ENCODE measurements around the gene RNU4-1. TPM values are rescaled to one million over a fixed set of nuclear protein-coding genes. Genes with fewer than 3 reads are reported as not detected.

The RNU4-1 gene
- total and polyA plus RNA-seq, 9 of the 15 experiments (the other 6 are each of a cell fraction or from before 2014, with no cell fraction given) = under 0.01 to 19,719 (median 3,563) TPM; not detected in 4

DNA sequence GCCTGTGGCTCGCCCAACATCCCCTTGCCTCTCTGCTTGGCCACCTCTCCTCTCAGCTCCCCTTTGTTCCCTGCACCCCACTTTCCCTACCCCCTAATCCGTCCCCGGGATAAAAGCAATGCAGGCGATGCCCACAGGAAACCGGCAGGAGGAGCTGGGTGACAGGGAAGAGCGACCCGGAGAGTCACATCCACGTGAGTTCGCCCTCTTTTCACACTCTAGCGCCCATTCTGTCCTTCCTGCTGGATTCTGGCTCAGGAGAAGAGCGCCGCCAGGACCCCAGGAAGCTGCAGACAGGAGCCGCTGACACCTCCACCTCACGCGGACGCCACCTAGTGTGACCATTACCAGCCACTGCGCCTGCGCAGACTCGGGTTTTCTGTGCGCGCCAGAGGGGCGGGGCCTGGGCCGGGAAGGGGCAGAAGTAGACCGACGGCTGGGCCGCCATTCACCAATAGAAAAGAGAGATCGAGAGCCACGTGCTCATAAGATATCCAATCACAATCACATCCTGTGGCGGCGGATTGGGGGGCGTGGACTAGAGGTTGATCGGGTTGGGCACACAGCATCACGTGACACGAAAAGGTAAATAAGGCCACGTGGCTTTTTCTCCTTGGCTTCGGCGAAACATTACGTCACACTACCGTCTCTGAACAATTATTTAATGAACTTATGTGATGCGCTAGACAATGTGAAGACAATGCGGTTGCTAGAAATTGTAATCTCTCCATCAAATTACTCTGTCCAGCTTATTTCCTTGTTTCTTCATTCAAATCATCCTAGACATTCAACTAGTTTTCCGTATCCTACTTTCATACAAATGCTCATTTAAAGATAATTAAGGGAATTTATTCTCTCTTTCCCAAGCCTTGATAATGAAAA is 24.4 kb upstream of the RNU4-1 start (continued):
- TF ChIP-seq HNRNPLL (IDR thresholded peaks at IDR 0.05; ENCODE audit: low read depth, low read length, poor library complexity, severe bottlenecking) (no peak), MEIS2 (IDR thresholded peaks at IDR 0.05; ENCODE audit: partially characterized antibody) (peak; percentile 87), ARID2 (IDR thresholded peaks at IDR 0.05) (0 out of 2 replicates have a peak, but pooled peaks have one; percentile 15), POLR2A (conservative IDR thresholded peaks at IDR 0.05) (peak; percentile 93), ZBTB1 (CRISPR knock-in tag; IDR thresholded peaks at IDR 0.05; ENCODE audit: borderline replicate concordance, low read depth) (0 out of 2 replicates have a peak, but pooled peaks have one; percentile 20), ZNF589 (CRISPR knock-in tag; IDR thresholded peaks at IDR 0.05; ENCODE audit: low read depth) (peak; percentile 84), ZKSCAN8 (CRISPR knock-in tag; IDR thresholded peaks at IDR 0.05) (no peak), RNF2 (IDR thresholded peaks at IDR 0.05) (peak; percentile 59; the same call in 1 of the 2 replicates), KAT7 (CRISPR knock-in tag; IDR thresholded peaks at IDR 0.05; ENCODE audit: borderline replicate concordance) (peak; percentile 60; the same call in 1 of the 2 replicates), CCNT2 (IDR thresholded peaks at IDR 0.05; ENCODE audit: borderline replicate concordance, extremely low read depth, insufficient read length, low read depth, low read length) (peak; percentile 44), EZH2 (IDR thresholded peaks at IDR 0.05; ENCODE audit: borderline replicate concordance, low read depth, low read length) (no peak), ZNF197 (CRISPR knock-in tag; IDR thresholded peaks at IDR 0.05; ENCODE audit: low read depth) (no peak; the same call in 1 of the 2 replicates), ZFX (CRISPR knock-in tag; IDR thresholded peaks at IDR 0.05) (peak; percentile 37), ZNF507 (tag; conservative IDR thresholded peaks at IDR 0.05) (no peak)
- TF ChIP-seq, protein P1, sequence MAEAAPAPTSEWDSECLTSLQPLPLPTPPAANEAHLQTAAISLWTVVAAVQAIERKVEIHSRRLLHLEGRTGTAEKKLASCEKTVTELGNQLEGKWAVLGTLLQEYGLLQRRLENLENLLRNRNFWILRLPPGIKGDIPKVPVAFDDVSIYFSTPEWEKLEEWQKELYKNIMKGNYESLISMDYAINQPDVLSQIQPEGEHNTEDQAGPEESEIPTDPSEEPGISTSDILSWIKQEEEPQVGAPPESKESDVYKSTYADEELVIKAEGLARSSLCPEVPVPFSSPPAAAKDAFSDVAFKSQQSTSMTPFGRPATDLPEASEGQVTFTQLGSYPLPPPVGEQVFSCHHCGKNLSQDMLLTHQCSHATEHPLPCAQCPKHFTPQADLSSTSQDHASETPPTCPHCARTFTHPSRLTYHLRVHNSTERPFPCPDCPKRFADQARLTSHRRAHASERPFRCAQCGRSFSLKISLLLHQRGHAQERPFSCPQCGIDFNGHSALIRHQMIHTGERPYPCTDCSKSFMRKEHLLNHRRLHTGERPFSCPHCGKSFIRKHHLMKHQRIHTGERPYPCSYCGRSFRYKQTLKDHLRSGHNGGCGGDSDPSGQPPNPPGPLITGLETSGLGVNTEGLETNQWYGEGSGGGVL (CRISPR knock-in tag; IDR thresholded peaks at IDR 0.05) = no peak
- TF ChIP-seq, protein P2, sequence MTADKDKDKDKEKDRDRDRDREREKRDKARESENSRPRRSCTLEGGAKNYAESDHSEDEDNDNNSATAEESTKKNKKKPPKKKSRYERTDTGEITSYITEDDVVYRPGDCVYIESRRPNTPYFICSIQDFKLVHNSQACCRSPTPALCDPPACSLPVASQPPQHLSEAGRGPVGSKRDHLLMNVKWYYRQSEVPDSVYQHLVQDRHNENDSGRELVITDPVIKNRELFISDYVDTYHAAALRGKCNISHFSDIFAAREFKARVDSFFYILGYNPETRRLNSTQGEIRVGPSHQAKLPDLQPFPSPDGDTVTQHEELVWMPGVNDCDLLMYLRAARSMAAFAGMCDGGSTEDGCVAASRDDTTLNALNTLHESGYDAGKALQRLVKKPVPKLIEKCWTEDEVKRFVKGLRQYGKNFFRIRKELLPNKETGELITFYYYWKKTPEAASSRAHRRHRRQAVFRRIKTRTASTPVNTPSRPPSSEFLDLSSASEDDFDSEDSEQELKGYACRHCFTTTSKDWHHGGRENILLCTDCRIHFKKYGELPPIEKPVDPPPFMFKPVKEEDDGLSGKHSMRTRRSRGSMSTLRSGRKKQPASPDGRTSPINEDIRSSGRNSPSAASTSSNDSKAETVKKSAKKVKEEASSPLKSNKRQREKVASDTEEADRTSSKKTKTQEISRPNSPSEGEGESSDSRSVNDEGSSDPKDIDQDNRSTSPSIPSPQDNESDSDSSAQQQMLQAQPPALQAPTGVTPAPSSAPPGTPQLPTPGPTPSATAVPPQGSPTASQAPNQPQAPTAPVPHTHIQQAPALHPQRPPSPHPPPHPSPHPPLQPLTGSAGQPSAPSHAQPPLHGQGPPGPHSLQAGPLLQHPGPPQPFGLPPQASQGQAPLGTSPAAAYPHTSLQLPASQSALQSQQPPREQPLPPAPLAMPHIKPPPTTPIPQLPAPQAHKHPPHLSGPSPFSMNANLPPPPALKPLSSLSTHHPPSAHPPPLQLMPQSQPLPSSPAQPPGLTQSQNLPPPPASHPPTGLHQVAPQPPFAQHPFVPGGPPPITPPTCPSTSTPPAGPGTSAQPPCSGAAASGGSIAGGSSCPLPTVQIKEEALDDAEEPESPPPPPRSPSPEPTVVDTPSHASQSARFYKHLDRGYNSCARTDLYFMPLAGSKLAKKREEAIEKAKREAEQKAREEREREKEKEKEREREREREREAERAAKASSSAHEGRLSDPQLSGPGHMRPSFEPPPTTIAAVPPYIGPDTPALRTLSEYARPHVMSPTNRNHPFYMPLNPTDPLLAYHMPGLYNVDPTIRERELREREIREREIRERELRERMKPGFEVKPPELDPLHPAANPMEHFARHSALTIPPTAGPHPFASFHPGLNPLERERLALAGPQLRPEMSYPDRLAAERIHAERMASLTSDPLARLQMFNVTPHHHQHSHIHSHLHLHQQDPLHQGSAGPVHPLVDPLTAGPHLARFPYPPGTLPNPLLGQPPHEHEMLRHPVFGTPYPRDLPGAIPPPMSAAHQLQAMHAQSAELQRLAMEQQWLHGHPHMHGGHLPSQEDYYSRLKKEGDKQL (CRISPR knock-in tag; IDR thresholded peaks at IDR 0.05; ENCODE audit: borderline replicate concordance) = no peak
- TF ChIP-seq, protein P3, sequence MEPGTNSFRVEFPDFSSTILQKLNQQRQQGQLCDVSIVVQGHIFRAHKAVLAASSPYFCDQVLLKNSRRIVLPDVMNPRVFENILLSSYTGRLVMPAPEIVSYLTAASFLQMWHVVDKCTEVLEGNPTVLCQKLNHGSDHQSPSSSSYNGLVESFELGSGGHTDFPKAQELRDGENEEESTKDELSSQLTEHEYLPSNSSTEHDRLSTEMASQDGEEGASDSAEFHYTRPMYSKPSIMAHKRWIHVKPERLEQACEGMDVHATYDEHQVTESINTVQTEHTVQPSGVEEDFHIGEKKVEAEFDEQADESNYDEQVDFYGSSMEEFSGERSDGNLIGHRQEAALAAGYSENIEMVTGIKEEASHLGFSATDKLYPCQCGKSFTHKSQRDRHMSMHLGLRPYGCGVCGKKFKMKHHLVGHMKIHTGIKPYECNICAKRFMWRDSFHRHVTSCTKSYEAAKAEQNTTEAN (CRISPR knock-in tag; IDR thresholded peaks at IDR 0.05) = no peak; the same call in 1 of the 2 replicates
